ENCODE results near the gene SYCE1.
"Not testable (repeated sequence)": the region's sequence is repeated elsewhere in the genome, so short reads cannot be mapped to it uniquely, and the experiment has no call there.

The SYCE1 gene, protein sequence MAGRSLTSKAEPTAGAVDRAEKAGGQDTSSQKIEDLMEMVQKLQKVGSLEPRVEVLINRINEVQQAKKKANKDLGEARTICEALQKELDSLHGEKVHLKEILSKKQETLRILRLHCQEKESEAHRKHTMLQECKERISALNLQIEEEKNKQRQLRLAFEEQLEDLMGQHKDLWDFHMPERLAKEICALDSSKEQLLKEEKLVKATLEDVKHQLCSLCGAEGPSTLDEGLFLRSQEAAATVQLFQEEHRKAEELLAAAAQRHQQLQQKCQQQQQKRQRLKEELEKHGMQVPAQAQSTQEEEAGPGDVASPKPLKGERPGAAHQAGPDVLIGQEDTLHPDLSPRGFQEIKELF

DNA sequence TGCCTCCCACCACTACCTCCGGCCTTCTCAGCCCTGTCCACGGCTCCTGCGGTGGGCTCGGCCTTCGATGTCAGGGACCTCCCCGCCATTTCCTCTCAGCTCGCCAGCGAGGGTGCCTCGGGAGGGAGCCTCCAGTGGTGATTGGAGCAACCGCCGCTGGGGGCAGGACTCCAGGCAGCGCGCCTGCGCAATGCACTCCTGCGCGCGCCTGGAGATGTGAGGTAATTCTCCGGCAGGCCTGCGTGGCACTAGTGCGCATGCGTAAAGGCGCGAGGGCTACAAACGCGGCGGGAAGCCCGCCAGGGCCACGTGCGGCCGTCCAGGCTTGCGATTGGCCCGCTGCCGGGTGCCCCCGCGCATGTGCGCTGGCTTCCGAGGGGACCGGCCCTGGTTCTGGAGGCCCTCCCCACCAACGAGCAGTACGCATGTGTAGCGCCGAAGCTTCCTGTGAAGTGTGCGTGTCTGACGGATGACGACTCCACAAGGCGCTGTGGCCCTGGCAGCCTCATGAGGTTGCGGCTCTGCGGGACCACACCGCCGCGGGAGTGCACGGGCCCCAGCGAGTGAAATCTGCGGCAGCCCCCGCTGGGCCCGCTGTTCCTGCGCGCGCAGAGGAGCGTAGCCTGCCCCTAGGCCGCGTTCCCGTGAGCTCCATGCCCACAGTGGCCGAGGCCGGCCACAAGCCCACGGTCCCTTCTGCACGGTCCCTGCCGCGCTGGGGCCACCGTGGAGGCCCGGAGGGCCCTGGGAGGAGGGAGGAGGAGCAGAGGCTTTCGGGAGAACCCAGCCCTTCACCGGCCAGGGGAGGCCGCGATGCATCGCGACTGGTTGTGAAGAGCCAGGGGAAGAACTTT lies at the start of gene SYCE1:
SYCE1 (minus strand) TSS at position 143 of the 854 bp plus-strand sequence; CDS start at position 89, 54 bp downstream.
- peak; percentile 39 for DNase-seq (ENCODE audit: low read depth)

DNA sequence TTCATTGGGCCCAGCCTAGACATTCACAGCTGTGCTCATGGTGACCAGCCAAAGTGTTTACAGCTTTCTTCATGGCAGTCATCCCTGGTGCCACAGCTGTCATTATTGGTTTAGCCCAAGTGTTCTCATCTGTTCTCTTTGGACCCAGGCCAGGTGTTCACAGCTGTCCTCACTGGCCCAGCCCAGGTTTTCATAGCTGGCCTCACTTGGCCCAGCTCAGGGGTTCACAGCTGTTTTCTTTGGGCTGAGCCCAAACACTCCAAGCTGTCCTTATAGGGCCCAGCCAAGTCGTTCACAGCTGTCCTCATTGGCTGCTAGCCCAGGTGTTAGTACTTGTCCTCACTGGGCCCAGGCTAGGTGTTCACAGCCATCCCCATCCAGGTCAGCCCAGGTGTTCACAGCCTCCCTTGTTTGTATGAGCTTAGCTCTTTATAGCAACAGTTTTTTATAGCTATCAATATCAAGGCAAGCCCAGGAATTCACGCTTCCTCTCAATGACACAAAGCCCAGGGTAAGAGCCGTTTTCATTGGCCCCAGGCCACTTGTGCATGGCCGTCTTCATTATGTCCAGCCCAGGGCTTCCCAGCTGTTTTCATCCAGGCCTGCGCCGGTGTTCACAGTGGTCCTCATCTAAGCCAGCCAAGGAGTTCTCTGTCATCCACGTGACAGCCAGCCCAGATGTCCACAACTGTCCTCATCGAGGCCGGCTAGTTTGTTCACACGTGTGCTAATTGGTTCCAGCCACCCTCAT lies 49.6 kb upstream of the SYCE1 start:
- DNase-seq (ENCODE audit: low read depth): no peak

DNA sequence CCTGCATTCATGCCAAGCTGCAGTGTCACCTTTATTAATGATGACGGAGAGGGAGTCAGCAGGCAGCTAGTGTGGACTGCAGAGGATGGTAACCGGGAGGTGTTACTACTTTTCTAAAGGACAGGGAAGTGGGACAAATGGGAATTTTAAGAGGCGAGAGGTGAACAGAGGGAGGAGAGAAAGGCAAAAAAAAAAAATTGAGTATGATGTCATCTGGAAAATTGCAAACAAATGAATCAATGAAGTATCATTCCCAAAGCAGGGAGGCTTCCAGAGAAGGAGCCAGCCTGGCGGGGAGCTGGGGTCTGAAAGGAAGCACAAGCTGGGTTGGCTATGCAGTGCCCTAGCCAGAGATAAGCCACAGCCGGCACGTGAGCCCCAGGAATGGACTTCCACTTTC lies 48.3 kb upstream of the SYCE1 start:
- no peak for DNase-seq (ENCODE audit: low read depth)

DNA sequence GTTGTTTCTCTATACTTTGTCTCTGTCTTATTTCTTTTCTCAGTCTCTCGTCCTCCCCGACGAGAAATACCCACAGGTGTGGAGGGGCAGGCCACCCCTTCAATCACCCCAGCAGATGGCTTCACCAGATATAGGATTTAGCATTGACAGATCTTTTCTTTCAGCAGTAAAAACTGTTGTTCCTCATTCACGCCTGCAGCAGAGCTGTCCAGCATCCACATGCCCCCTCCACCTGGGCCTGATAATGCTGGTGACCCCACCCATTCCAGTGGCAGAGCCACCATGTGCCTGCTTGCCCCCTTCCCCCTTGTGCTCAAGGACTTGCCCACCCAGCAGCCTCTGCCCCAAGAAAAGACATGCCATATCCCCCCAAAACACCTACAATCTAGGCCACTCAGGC lies 45.7 kb upstream of the SYCE1 start:
- no peak for DNase-seq (ENCODE audit: low read depth)

- peak; percentile 8 for DNase-seq (ENCODE audit: low read depth)
These were observed 43.5 kb upstream of the SYCE1 start for GRCh38 chr10:133608855-133609254.

DNA sequence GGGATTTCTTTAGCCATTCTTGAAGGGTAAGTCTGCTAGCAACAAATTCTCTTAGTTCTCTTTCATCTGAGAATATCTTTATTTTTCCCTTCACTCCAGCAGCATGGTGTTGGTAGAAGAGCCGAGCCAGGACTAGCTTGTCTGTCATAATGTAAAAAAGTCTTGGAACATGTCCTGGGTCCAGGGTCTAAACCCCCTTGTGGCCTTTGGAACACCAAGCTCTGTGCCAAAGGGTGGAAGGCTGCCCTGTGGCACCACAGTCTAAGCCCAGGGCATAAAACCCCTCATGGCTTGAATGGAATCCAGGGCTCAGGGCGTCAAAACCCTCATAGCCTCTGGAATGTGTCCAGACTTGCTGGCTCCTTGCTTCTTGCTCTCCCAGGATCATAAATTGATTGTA lies 38.1 kb upstream of the SYCE1 start:
- DNase-seq (ENCODE audit: low read depth): not testable (repeated sequence)

DNA sequence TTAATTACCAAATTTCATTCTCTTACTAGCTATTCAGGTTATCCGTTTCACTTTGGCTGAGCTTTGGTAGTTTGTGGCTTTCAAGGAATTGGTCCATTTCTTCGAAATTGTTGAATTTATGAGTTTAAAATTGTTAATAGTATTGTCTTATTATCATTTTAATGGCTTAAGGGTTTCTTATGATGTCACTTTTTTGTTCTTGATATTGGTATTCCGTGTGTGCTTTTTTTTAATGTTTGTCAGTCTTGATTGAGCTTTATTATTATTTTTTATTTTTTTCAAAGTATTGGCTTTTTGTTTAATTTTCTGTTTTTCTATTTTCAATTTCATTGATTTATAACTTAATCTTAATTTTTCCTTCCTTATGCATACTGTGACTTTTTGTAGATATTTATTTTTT lies 35.3 kb upstream of the SYCE1 start:
- DNase-seq (ENCODE audit: low read depth): no peak

DNA sequence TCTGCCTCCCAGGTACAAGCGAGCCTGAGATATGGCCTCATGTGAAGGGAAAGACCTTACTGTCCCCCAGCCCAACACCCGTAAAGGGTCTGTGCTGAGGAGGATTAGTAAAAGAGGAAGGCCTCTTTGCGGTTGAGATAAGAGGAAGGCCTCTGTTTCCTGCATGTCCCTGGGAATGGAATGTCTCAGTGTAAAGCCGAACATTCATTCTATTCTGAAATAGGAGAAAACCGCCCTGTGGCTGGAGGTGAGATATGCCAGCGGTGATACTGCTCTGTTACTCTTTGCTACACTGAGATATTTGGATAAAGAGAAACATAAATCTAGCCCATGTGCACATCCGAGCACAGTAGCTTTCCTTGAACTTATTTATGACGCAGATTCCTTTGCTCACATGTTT lies 34.5 kb upstream of the SYCE1 start:
- DNase-seq (ENCODE audit: low read depth): not testable (repeated sequence)

DNA sequence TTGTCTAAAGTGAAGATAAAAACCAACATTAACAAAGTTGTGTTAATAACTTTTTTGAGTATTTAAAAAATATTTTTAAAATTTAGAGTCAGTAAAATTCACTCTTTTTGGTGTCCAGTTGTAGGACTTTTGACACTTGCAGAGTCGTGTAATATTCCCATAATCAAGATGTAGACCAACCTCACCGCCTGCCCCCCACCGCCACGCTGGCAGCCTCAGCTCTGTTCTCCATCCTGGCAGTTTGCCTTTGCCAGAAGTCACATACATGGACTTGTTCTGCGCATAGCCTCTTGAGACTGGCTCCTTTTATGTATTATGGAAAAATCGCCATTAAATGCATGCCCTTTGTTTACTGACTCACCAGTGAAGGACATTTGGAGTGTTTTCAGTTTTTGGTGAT lies 27.3 kb upstream of the SYCE1 start:
- DNase-seq (ENCODE audit: low read depth): no peak

DNA sequence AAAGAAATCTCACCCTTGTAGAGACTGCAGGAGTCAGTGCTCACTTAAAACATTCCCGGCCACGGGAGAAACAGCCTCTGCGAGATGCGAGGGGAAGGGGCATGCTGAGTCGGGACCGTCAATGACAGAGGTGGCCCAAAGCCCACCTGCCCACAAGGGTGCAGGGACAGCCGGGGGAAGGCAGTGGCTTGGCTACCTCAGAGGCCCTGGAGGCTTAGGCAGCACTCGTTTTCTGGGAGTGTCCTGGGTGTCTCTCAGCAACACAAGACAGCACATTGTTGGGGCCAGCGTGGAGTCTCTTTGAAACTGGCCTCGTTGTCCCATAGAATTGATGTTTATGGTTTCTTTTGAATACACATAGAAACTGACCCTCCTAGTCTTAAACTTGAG lies 25.6 kb upstream of the SYCE1 start:
- DNase-seq (ENCODE audit: low read depth): no peak

DNA sequence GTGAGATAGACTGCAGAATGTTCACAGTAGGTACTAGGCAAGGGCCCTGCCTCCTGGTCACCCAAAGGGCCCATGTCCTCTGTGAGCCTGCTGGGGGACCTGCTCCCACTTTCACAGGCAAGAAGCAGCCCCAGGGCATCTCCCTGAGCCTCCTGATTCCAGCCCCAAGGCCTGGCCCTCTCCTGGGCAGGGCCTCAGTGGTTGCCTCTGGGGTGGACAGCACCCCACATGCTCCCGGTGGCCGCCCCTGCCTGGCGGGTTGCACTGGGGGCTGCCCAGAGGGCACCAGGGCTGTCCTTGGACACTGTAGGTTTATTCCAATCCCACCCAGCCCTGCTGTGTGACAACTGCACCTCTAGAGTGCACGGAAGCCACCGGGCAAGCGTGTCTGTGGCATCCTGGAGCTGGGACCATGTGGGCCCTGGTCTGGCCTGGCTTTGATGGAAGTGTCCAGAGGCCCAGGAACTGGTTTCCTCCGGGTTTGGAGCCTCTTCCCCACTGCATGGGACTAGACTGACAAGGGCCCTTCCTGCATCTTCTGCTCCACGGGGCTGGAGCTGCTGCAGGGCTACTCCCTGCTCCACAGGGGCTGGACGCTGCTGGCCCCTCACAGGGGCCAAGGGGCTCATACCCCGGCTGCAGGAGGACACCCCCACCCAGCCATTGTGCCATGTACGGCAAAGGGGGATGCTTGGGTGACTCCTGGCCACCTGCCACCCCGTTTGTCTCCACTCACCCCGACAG lies 25.0 kb upstream of the SYCE1 start:
- DNase-seq (ENCODE audit: low read depth): no peak

DNA sequence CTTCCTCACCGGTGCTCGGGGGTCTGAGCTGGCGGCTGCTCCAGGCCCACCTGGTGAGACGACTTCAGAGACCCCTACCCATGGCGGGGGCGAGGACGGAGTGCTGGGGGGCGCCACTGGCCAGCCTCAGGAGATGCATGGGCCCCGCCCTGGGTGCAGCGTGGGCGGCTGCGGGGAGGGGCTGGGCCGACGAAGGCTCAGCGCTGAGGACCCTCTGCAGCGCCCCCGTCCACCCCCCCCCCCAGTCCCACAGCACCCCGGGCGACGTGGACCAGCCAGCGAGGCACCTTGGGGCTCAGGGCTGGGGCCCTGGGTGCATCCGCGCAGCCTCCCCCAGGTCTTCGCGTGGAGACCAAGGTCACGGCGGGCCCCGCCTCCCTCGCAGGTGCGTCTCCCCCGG lies 11.7 kb upstream of the SYCE1 start:
- DNase-seq (ENCODE audit: low read depth): not testable (repeated sequence)

- not testable (repeated sequence) for DNase-seq (ENCODE audit: low read depth)
These were observed 8.1 kb upstream of the SYCE1 start for GRCh38 chr10:133573460-133573859.

DNA sequence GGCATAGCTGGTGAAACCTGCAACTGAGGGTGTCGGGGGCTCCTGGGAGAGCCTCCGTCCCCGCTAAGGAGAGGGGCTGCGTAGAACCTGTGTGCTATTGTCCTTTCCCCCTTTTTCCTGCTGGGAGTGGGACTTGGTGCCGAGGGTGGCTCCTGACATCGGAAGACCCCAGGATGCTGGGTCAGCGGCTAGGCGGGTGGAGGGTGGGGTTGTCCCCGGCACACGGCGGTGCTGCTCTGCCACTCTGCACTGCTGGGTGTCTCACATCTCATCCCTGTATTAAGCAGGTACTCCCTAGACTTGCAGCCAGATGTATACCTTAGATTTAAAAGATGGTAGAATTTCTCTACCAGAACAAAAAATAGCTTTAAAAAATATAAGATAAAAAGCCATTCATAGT lies 6.7 kb upstream of the SYCE1 start:
- not testable (repeated sequence) for DNase-seq (ENCODE audit: low read depth)

DNA sequence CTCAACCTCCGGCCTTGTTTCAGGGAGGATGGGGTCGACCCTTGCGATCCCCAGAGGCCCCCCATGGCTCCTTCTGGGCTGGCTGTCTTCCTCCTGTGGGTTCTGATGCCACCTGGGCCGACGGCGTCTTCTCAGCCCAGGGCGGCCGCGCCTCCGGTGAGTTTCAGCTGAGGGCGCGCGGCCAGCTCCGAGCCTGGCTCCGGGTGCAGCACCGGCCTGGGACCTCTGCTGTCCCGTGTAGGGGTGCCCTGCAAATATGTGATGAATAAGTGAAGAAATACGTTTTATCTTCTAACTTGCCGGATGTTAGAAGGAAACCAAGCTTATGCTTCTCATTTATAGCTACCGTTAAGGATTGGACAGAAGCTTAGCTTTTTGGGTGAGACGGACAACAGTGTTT lies 4.4 kb upstream of the SYCE1 start:
- not testable (repeated sequence) for DNase-seq (ENCODE audit: low read depth)

DNA sequence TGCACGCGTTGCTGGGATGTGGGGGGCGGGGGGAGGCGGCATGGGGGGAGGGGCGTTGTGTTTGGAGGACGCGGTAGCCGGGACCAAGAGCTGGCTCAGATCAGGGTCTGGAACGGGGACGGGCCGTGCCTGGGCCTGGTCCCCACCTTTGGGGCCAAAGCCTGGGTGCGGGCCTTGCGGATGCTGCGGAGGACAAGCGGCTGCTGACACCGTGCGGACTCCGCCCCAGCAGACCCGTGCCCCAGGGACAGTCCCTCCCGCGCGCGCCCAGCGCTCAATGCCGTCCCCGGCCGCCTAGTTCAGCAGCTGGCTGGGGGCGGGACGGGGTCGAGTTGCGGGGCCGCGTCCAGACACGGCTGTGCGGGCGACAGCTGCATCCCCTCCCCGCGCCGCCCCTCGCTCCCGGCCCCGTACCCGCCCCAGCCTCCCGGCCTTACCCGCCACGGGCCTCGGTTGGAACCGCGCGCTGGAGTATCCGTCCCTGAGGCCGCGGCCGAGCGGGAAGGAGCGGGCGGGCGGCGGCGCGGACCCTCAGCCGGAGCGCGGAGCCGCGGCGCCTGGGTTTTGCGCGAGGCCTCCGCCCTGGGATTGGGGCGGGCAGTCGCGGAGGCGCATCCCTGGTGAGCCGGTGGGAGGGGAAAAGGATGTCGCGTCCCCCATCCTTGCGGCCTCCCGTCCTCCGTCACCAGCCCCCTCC lies 3.6 kb upstream of the SYCE1 start:
- not testable (repeated sequence) for DNase-seq (ENCODE audit: low read depth)

DNA sequence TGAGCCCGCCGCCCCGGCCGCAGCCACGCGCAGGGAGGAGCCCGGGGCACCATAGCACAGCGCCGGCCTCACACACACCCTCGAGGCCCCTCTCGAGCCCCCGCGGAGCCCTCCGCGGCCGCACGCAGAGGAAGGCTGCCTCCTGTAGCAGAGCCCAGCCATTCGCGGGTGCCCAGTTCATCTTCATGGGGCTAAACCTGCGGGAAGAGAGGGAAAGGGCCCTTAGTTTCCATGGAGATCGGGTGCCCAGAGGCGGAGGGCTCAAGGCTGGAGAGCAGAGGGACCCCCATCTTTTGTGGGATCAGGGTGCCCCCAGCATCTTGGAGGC lies 2.9 kb upstream of the SYCE1 start:
- no peak for DNase-seq (ENCODE audit: low read depth)

DNA sequence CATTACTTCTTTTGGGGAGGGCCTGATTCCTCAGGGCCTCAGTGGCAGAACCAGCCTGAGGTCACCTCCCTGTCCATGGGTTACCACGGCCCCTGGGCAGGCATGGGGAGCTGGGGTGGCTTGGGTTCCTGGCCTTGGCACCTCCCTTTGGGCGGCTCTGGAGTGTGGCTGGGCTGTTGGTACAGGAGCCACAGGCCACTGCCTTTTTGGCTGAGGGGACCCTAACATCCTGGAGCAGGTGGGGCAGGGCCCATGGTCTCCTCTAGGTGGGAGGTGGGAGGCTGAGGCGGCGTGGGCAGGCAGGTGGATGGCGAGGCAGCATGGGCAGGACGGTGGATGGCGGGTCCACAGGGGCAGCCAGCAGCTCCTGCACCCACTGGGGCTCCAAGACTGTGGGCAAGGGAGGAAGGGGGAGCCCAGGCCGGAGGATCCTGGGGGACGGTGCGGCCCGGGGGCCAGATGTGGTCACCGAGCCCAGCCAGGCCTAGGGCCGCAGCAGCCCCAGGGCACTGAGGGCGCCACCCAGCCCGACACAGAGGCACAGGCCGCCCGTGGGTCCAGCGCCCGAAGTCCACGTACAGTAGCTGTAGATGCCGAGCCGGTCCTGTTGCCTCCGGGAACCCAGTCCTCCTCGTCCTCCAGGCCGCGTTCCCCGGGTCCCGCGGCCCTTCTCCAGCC lies 2.4 kb upstream of the SYCE1 start:
- no peak for DNase-seq (ENCODE audit: low read depth)

GRCh38 chr10:133567119-133567518 lies 1.7 kb upstream of the SYCE1 start:
- no peak for DNase-seq (ENCODE audit: low read depth)

GRCh38 chr10:133564816-133565215 lies 567 bp downstream of the SYCE1 start:
- DNase-seq (ENCODE audit: low read depth): no peak

- DNase-seq (ENCODE audit: low read depth): no peak
These were observed 6.2 kb downstream of the SYCE1 start for GRCh38 chr10:133559216-133559615.
